NCI-H446 treated with DMSO at 0.1 percent for 48 hours (cell line): ENCODE data around the gene MRAP.
"Not testable (repeated sequence)": the region's sequence is repeated elsewhere in the genome, so short reads cannot be mapped to it uniquely, and the experiment has no call there.

Source experiments
- DNase-seq: peaks from one replicate; lab custom pipeline; 2025; lab: John Stamatoyannopoulos, UW

MRAP gene

GRCh38 chr21:32298658-32299081 lies at the start of gene MRAP:
TSS of gene MRAP (plus strand) at chr21:32298855. CDS start at chr21:32298972, 117 bp downstream.
- peak; percentile 25 for DNase-seq

- DNase-seq = no peak
Observed at GRCh38 chr21:32249511-32250280, 49.0 kb upstream of the MRAP start.

- no peak for DNase-seq
Observed at GRCh38 chr21:32252136-32252535, 46.5 kb upstream of the MRAP start.

- no peak for DNase-seq
Observed at GRCh38 chr21:32253215-32253641, 45.4 kb upstream of the MRAP start.

GRCh38 chr21:32256251-32256650 lies 42.4 kb upstream of the MRAP start:
- DNase-seq = no peak

GRCh38 chr21:32256873-32257620 lies 41.6 kb upstream of the MRAP start:
- peak; percentile 86 for DNase-seq

- DNase-seq = peak; percentile 62
Observed at GRCh38 chr21:32257962-32258785, 40.5 kb upstream of the MRAP start.

GRCh38 chr21:32258786-32259048 lies 39.9 kb upstream of the MRAP start:
- not testable (repeated sequence) for DNase-seq

- no peak for DNase-seq
Observed at GRCh38 chr21:32260130-32260529, 38.5 kb upstream of the MRAP start.

- no peak for DNase-seq
Observed at GRCh38 chr21:32261929-32262328, 36.7 kb upstream of the MRAP start.

- DNase-seq = not testable (repeated sequence)
Observed at GRCh38 chr21:32265321-32265720, 33.3 kb upstream of the MRAP start.

GRCh38 chr21:32270748-32271147 lies 27.9 kb upstream of the MRAP start:
- no peak for DNase-seq

- DNase-seq = no peak
Observed at GRCh38 chr21:32276671-32277070, 22.0 kb upstream of the MRAP start.

GRCh38 chr21:32278103-32278502 lies 20.6 kb upstream of the MRAP start:
- no peak for DNase-seq

- DNase-seq = peak; percentile 89
Observed at GRCh38 chr21:32278518-32279376, 19.9 kb upstream of the MRAP start, which contains the start of gene MIS18A. TSS of gene MIS18A (minus strand) at chr21:32279049. CDS start at chr21:32279014, 35 bp downstream.

- DNase-seq = no peak
Observed at GRCh38 chr21:32279377-32279680, 19.3 kb upstream of the MRAP start.

GRCh38 chr21:32281531-32281930 lies 17.1 kb upstream of the MRAP start:
- DNase-seq = no peak

- DNase-seq = no peak
Observed at GRCh38 chr21:32282992-32283391, 15.7 kb upstream of the MRAP start.

GRCh38 chr21:32285476-32285875 lies 13.2 kb upstream of the MRAP start:
- DNase-seq = no peak

GRCh38 chr21:32297449-32297848 lies 1.2 kb upstream of the MRAP start:
- DNase-seq = no peak

GRCh38 chr21:32298148-32298559 lies 501 bp upstream of the MRAP start:
- no peak for DNase-seq

GRCh38 chr21:32299695-32300094 lies 1.0 kb downstream of the MRAP start:
- DNase-seq = no peak
